Peyer's patch (tissue), 4 donors: ENCODE results near the gene PRRT3.
A peak's percentile ranks its signal among the peaks of the same experiment; 100 is the strongest.

Experiments used
- POLR2A ChIP-seq, 2 donors: fragments of 450-650 bp; IDR thresholded peaks; one replicate each; pipeline ENCODE4 v1.5.1; 2017; ENCODE audit warnings: antibody characterized with exemption in 2 of 2, mild to moderate bottlenecking in 2 of 2, moderate library complexity in 2 of 2
- TF ChIP-seq, protein P1 (sequence below), 6 experiments: fragments of 450-650 bp in 4 of 6; fragments of 200-600 bp in 2 of 6; sonication (generic) in 1 of 6; IDR thresholded peaks; one replicate each; pipeline ENCODE4 v1.5.1; 2017 to 2019; ENCODE audit warnings: antibody characterized with exemption in 6 of 6, mild to moderate bottlenecking in 3 of 6, moderate library complexity in 1 of 6

DNA sequence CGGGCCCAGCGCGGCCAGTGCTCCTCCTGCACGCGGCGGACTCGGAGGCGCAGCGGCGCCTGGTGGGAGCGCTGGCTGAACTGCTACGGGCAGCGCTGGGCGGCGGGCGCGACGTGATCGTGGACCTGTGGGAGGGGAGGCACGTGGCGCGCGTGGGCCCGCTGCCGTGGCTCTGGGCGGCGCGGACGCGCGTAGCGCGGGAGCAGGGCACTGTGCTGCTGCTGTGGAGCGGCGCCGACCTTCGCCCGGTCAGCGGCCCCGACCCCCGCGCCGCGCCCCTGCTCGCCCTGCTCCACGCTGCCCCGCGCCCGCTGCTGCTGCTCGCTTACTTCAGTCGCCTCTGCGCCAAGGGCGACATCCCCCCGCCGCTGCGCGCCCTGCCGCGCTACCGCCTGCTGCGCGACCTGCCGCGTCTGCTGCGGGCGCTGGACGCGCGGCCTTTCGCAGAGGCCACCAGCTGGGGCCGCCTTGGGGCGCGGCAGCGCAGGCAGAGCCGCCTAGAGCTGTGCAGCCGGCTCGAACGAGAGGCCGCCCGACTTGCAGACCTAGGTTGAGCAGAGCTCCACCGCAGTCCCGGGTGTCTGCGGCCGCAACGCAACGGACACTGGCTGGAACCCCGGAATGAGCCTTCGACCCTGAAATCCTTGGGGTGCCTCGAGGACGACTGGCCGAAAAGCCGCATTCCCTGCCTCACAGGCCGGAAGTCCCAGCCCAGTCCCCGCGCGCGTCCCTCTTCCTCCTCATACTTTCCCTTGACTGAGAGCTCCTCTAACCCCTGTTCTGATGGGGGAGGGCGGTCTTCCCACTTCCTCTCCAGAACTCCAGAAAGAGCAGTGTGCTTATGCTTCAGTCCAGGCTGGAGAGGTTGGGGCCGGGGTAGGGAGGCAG lies 36.7 kb downstream of the PRRT3 start:
- TF ChIP-seq, protein P1, sequence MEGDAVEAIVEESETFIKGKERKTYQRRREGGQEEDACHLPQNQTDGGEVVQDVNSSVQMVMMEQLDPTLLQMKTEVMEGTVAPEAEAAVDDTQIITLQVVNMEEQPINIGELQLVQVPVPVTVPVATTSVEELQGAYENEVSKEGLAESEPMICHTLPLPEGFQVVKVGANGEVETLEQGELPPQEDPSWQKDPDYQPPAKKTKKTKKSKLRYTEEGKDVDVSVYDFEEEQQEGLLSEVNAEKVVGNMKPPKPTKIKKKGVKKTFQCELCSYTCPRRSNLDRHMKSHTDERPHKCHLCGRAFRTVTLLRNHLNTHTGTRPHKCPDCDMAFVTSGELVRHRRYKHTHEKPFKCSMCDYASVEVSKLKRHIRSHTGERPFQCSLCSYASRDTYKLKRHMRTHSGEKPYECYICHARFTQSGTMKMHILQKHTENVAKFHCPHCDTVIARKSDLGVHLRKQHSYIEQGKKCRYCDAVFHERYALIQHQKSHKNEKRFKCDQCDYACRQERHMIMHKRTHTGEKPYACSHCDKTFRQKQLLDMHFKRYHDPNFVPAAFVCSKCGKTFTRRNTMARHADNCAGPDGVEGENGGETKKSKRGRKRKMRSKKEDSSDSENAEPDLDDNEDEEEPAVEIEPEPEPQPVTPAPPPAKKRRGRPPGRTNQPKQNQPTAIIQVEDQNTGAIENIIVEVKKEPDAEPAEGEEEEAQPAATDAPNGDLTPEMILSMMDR (IDR thresholded peaks at IDR 0.05), result peak in 4 of 6 experiments; percentile 19 to 70 (median 56)
- peak; percentile 19 to 25 for TF ChIP-seq POLR2A (IDR thresholded peaks at IDR 0.05)
